Inferior parietal cortex (tissue), 1 donor: ENCODE measurements around the gene MINDY4.

Source experiments
- DNase-seq: peaks from one replicate; pipeline ENCODE4 v3.0.0-alpha.2; 2016; ENCODE audit errors: extremely low spot score

MINDY4 gene

GRCh38 chr7:30877015-30877769 lies 106.0 kb downstream of the MINDY4 start:
- no peak for DNase-seq

GRCh38 chr7:30877993-30878392 lies 106.8 kb downstream of the MINDY4 start:
- DNase-seq, result no peak

- DNase-seq, result no peak
Observed at GRCh38 chr7:30879139-30880124, 108.2 kb downstream of the MINDY4 start.

- no peak for DNase-seq
Observed at GRCh38 chr7:30880125-30880720, 109.0 kb downstream of the MINDY4 start.

GRCh38 chr7:30880941-30881340 lies 109.7 kb downstream of the MINDY4 start:
- DNase-seq, result no peak

- DNase-seq, result no peak
Observed at GRCh38 chr7:30881448-30881847, 110.2 kb downstream of the MINDY4 start.

GRCh38 chr7:30884881-30885280 lies 113.7 kb downstream of the MINDY4 start:
- no peak for DNase-seq

GRCh38 chr7:30886608-30887011 lies 115.4 kb downstream of the MINDY4 start:
- DNase-seq, result no peak

- DNase-seq, result no peak
Observed at GRCh38 chr7:30887464-30887872, 116.3 kb downstream of the MINDY4 start.

- DNase-seq, result no peak
Observed at GRCh38 chr7:30888747-30889146, 117.5 kb downstream of the MINDY4 start.

- DNase-seq, result no peak
Observed at GRCh38 chr7:30890226-30890625, 119.0 kb downstream of the MINDY4 start.

GRCh38 chr7:30893357-30893756 lies 122.1 kb downstream of the MINDY4 start:
- DNase-seq, result no peak

GRCh38 chr7:30894009-30894408 lies 122.8 kb downstream of the MINDY4 start:
- no peak for DNase-seq

GRCh38 chr7:30894866-30895605 lies 123.8 kb downstream of the MINDY4 start:
- no peak for DNase-seq

- DNase-seq, result no peak
Observed at GRCh38 chr7:30896036-30896435, 124.8 kb downstream of the MINDY4 start.

- no peak for DNase-seq
Observed at GRCh38 chr7:30896783-30897637, 125.8 kb downstream of the MINDY4 start.

GRCh38 chr7:30897770-30898169 lies 126.6 kb downstream of the MINDY4 start:
- DNase-seq, result no peak

GRCh38 chr7:30898411-30898810 lies 127.2 kb downstream of the MINDY4 start:
- no peak for DNase-seq

GRCh38 chr7:30899066-30899465 lies 127.8 kb downstream of the MINDY4 start:
- no peak for DNase-seq

GRCh38 chr7:30899630-30900029 lies 128.4 kb downstream of the MINDY4 start:
- DNase-seq, result no peak

- DNase-seq, result no peak
Observed at GRCh38 chr7:30900053-30900452, 128.8 kb downstream of the MINDY4 start.
